Neural cell (in vitro differentiated cells): Measurements from ENCODE around the gene RPL37. TPM values are rescaled to one million over a fixed set of nuclear protein-coding genes. Genes with fewer than 3 reads are reported as not detected.

Experiments
- polyA plus RNA-seq: library from polyadenylated mRNA; depleted of rRNA; stranded (reverse); fragments of >200 nt; gene quantifications from 2 replicates; pipeline ENCODE4 v1.2.3, GENCODE V29; 2014
- small RNA-seq, 3 experiments: library from RNA; depleted of rRNA; stranded (forward); fragments of <200 nt; gene quantifications; one replicate each; pipeline ENCODE3, GENCODE V24; 2012

The RPL37 gene
- polyA plus RNA-seq, 1 donor from 2014 or later, result 107 TPM

Small RNA genes within 50 kb of the gene (small RNA-seq; reads per million reads assigned to genes)
- 0 reads per million in 3 experiments for gene RF00191
- gene SNORD72, result 0.29 to 4.8 (median 1.8) reads per million in 3 experiments

Other genes with a start within 250 kb of the RPL37 start
- gene PTGER4, start 155.3 kb downstream of the RPL37 start, polyA plus RNA-seq, result 6.2 and 12.0 TPM in 2 replicates
- 53.1 and 73.5 TPM in 2 replicates for gene TTC33, start 79.3 kb downstream of the RPL37 start, polyA plus RNA-seq
- gene PRKAA1, start 36.8 kb downstream of the RPL37 start, polyA plus RNA-seq, result 58.0 and 66.9 TPM in 2 replicates
- 0.06 TPM in 1 of 2 replicates, not detected in the other for gene CARD6, start 6.1 kb upstream of the RPL37 start, polyA plus RNA-seq
- 0.78 TPM in 1 of 2 replicates, not detected in the other for gene C7, start 74.3 kb upstream of the RPL37 start, polyA plus RNA-seq
- gene MROH2B, start 236.1 kb upstream of the RPL37 start, polyA plus RNA-seq, result not detected in 2 replicates